ENCODE data around the gene ZBTB16. TPM values are rescaled to one million over a fixed set of nuclear protein-coding genes. Genes with fewer than 3 reads are reported as not detected.
A peak's percentile ranks its signal among the peaks of the same experiment; 100 is the strongest.

ZBTB16 gene
- total RNA-seq, 1 experiment from 2014 or later, result 0.21 TPM

GRCh38 chr11:114243461-114244372 lies 184.2 kb downstream of the ZBTB16 start:
- in situ Hi-C loops (cut with HindIII; ENCODE audit: low pct_unique_long_range_greater_than_20kb, low sequenced_read_pairs) (no loop called here), intact Hi-C loops (cut with micrococcal nuclease; ENCODE audit: unreplicated experiment) (no loop called here)
- H3K9me3 ChIP-seq (ENCODE audit: control insufficient read depth, insufficient read depth, low read depth, low read length), result no peaks in the 10 kb centered on the region
- H3K27ac ChIP-seq (ENCODE audit: low read length), result no peak overlapping the region
- ChIA-PET POLR2A (interaction anchor here (0.5 kb wide), 1 partner anchor 356 kb away, joined by 3 read pairs; no protein-coding TSS in a partner anchor), CTCF (no interaction called here)
- 0 out of 2 replicates have a peak, but pooled peaks have one; percentile 23 for ATAC-seq
- TF ChIP-seq TCF7L2 (IDR thresholded peaks at IDR 0.05; ENCODE audit: low read depth, low read length) (no peak), CTCF (IDR thresholded peaks at IDR 0.05) (no peak), POLR2AphosphoS5 (IDR thresholded peaks at IDR 0.05; ENCODE audit: low read depth, low read length) (no peak), SIN3A (IDR thresholded peaks at IDR 0.05; ENCODE audit: borderline replicate concordance, insufficient read depth, low read depth, low read length) (no peak)
- TF ChIP-seq, protein P1, sequence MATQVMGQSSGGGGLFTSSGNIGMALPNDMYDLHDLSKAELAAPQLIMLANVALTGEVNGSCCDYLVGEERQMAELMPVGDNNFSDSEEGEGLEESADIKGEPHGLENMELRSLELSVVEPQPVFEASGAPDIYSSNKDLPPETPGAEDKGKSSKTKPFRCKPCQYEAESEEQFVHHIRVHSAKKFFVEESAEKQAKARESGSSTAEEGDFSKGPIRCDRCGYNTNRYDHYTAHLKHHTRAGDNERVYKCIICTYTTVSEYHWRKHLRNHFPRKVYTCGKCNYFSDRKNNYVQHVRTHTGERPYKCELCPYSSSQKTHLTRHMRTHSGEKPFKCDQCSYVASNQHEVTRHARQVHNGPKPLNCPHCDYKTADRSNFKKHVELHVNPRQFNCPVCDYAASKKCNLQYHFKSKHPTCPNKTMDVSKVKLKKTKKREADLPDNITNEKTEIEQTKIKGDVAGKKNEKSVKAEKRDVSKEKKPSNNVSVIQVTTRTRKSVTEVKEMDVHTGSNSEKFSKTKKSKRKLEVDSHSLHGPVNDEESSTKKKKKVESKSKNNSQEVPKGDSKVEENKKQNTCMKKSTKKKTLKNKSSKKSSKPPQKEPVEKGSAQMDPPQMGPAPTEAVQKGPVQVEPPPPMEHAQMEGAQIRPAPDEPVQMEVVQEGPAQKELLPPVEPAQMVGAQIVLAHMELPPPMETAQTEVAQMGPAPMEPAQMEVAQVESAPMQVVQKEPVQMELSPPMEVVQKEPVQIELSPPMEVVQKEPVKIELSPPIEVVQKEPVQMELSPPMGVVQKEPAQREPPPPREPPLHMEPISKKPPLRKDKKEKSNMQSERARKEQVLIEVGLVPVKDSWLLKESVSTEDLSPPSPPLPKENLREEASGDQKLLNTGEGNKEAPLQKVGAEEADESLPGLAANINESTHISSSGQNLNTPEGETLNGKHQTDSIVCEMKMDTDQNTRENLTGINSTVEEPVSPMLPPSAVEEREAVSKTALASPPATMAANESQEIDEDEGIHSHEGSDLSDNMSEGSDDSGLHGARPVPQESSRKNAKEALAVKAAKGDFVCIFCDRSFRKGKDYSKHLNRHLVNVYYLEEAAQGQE (IDR thresholded peaks at IDR 0.05; ENCODE audit: insufficient read depth in 1 of 2, low read depth in 2 of 2, low read length in 1 of 2), result no peak
- no peak overlapping the region for H3K4me3 ChIP-seq (ENCODE audit: low read depth in 2 of 2, low read length in 2 of 2)
- no peaks in the 10 kb centered on the region for H3K36me3 ChIP-seq (ENCODE audit: control insufficient read depth, insufficient read depth, low read length)
- DNase-seq (ENCODE audit: low read depth, low spot score), result no peak
- H3K27me3 ChIP-seq (ENCODE audit: control insufficient read depth, insufficient read depth, low read length), result peaks cover 12% of the 10 kb centered on the region; the same call in 1 of the 2 replicates
- no TSS peak for BruUV-seq (replicated peaks)
- H3K4me1 ChIP-seq (ENCODE audit: control insufficient read depth, insufficient read depth, low read length), result no peaks in the 10 kb centered on the region

DNA sequence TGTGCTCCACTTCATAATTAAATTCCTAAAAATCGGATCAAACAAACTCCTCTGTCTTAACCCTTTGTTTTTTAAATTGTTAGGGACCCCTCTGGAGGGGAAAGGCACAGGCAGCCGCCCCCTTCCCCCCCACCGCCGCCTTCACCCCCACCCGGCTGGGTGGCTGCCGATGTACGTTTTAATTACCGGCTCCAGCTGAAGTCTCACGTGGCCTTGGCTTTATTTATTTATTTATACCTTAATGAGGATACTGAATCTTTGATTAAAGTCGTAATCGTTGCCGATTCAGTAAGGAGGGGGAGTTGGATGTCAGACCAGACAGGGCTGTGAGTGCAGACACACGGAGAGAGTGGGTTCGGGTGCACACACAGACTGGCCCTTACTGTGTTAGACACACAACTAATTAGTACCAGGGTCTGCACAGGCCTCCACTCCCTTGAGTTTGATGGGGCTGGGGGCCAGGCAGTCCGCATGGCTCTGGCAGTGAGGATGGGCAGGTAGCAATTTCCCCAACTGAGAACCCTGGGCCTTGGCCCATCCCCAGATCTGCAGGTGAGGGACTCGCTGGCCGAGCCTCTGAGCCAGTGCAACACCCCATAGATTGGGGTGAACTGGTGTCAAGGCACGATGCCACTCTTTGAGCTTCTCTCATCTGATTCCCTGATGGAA lies 185.3 kb downstream of the ZBTB16 start:
- intact Hi-C loops (cut with micrococcal nuclease; ENCODE audit: unreplicated experiment), result no loop called here
- Histone ChIP-seq H3K27me3 (ENCODE audit: control insufficient read depth, insufficient read depth, low read length) (peaks cover 12% of the 10 kb centered on the region; the same call in 1 of the 2 replicates), H3K4me3 (ENCODE audit: low read depth in 2 of 2, low read length in 2 of 2) (no peak overlapping the region), H3K36me3 (ENCODE audit: control insufficient read depth, insufficient read depth, low read length) (no peaks in the 10 kb centered on the region), H3K4me1 (ENCODE audit: control insufficient read depth, insufficient read depth, low read length) (no peaks in the 10 kb centered on the region), H3K9me3 (ENCODE audit: control insufficient read depth, insufficient read depth, low read depth, low read length) (no peaks in the 10 kb centered on the region), H3K27ac (ENCODE audit: low read length) (no peak overlapping the region)
- POLR2A ChIA-PET, result no interaction called here
- no TSS peak for BruUV-seq (replicated peaks)
- ATAC-seq (no peak), DNase-seq (ENCODE audit: low read depth, low spot score) (no peak)
- TF ChIP-seq SIN3A (IDR thresholded peaks at IDR 0.05; ENCODE audit: borderline replicate concordance, insufficient read depth, low read depth, low read length) (no peak), POLR2AphosphoS5 (IDR thresholded peaks at IDR 0.05; ENCODE audit: low read depth, low read length) (no peak), CTCF (IDR thresholded peaks at IDR 0.05) (no peak), TCF7L2 (IDR thresholded peaks at IDR 0.05; ENCODE audit: low read depth, low read length) (no peak)
- TF ChIP-seq, protein P1 (IDR thresholded peaks at IDR 0.05; ENCODE audit: insufficient read depth in 1 of 2, low read depth in 2 of 2, low read length in 1 of 2), result no peak
- CTCF ChIA-PET, result no interaction called here
- in situ Hi-C loops (cut with HindIII; ENCODE audit: low pct_unique_long_range_greater_than_20kb, low sequenced_read_pairs), result no loop called here

All from Panc1 (cell line).